Liver (tissue), 3 donors: ENCODE data around the gene RNF220.

Source experiments
- EGR1 ChIP-seq, 2 donors: IDR thresholded peaks; 2 replicates each; pipeline ENCODE4 v1.6.1; 2016 to 2018; ENCODE audit warnings: antibody characterized with exemption in 2 of 2, low read depth in 2 of 2
- GABPA ChIP-seq, 2 donors: IDR thresholded peaks in 1 of 2; conservative IDR thresholded peaks in 1 of 2; 2 replicates each; pipeline ENCODE4 v1.6.1; 2016; ENCODE audit warnings: antibody characterized with exemption in 2 of 2, mild to moderate bottlenecking in 1 of 2, moderate library complexity in 1 of 2
- HNF4A ChIP-seq, 2 donors: conservative IDR thresholded peaks; 2 replicates each; pipeline ENCODE4 v1.6.1; 2016; ENCODE audit warnings: antibody characterized with exemption in 2 of 2, mild to moderate bottlenecking in 2 of 2
- RAD21 ChIP-seq, 2 donors: IDR thresholded peaks; 2 replicates each; pipeline ENCODE4 v1.6.1; 2016; ENCODE audit warnings: antibody characterized with exemption in 2 of 2, mild to moderate bottlenecking in 2 of 2
- SP1 ChIP-seq: IDR thresholded peaks from 2 replicates; pipeline ENCODE4 v1.6.1; 2018; ENCODE audit warnings: antibody characterized with exemption, mild to moderate bottlenecking
- TAF1 ChIP-seq: conservative IDR thresholded peaks from 2 replicates; pipeline ENCODE4 v1.6.1; 2016; ENCODE audit warnings: antibody characterized with exemption, mild to moderate bottlenecking
- YY1 ChIP-seq: IDR thresholded peaks from 2 replicates; pipeline ENCODE4 v1.6.1; 2016; ENCODE audit warnings: antibody characterized with exemption, mild to moderate bottlenecking
- TF ChIP-seq, protein P1 (sequence below): IDR thresholded peaks from 2 replicates; pipeline ENCODE4 v1.6.1; 2016; ENCODE audit warnings: antibody characterized with exemption
- TF ChIP-seq, protein P2 (sequence below): fragments of 150-350 bp; IDR thresholded peaks from 2 replicates; pipeline ENCODE4 v1.5.1; 2017; ENCODE audit warnings: improper control_type of control experiment, low read depth, low read length; ENCODE audit not compliant: missing input control
- TF ChIP-seq, protein P3 (sequence below): IDR thresholded peaks from 2 replicates; pipeline ENCODE4 v1.6.1; 2016; ENCODE audit warnings: antibody characterized with exemption
- TF ChIP-seq, protein P4 (sequence below): IDR thresholded peaks from 2 replicates; pipeline ENCODE4 v1.6.1; 2016; ENCODE audit warnings: antibody characterized with exemption, mild to moderate bottlenecking
- TF ChIP-seq, protein P5 (sequence below): IDR thresholded peaks from 2 replicates; pipeline ENCODE4 v1.6.1; 2016; ENCODE audit warnings: antibody characterized with exemption
- donor health status: healthy.
- donor health status: healthy.

DNA sequence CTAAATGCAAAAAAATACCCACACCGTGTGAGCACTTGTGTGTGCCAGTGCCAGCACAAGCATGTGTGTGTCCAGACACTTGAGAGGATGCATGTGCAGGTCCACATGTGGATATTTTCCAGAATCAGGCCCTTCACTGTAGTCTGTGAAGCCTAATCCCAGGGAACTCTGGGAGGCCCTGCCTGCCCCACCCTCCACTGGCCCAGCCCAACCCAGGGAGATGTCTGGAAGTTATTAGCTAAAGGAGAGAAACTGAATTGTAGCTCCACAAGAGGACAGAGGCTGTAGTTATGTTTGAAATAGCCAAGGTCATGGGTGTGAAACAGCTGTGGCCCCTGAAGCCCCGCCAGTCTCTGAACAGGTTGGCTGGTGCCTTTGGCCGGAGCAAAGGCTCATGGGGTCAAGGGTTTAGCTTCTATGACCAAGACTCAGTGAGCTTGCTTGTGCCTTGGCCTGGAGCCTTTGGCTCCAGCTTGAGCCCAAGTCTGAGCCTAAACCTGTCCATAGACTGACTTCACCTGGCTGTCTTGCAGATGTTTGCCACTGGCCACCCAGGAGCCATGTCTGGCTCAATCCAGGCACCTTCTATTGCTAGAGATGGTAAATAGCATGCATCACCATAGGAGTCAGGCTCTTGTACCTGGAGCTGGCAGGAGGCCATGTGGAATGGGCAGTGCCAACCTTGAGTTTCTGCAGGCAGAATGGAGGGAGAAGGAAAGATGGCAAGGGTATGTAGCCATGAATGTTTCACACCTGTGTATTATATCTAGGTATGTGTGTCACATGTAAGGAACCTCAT lies 199.3 kb downstream of the RNF220 start:
- TF ChIP-seq TAF1 (no peak), HNF4A (conservative IDR thresholded peaks at IDR 0.05) (no peak), YY1 (no peak), GABPA (IDR thresholded peaks at IDR 0.05 in 1 of 2, conservative IDR thresholded peaks at IDR 0.05 in 1 of 2) (no peak), SP1 (no peak), EGR1 (IDR thresholded peaks at IDR 0.05; ENCODE audit: low read depth in 2 of 2) (no peak), RAD21 (IDR thresholded peaks at IDR 0.05) (no peak)
- TF ChIP-seq, protein P1, sequence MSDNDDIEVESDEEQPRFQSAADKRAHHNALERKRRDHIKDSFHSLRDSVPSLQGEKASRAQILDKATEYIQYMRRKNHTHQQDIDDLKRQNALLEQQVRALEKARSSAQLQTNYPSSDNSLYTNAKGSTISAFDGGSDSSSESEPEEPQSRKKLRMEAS = no peak
- TF ChIP-seq, protein P2, sequence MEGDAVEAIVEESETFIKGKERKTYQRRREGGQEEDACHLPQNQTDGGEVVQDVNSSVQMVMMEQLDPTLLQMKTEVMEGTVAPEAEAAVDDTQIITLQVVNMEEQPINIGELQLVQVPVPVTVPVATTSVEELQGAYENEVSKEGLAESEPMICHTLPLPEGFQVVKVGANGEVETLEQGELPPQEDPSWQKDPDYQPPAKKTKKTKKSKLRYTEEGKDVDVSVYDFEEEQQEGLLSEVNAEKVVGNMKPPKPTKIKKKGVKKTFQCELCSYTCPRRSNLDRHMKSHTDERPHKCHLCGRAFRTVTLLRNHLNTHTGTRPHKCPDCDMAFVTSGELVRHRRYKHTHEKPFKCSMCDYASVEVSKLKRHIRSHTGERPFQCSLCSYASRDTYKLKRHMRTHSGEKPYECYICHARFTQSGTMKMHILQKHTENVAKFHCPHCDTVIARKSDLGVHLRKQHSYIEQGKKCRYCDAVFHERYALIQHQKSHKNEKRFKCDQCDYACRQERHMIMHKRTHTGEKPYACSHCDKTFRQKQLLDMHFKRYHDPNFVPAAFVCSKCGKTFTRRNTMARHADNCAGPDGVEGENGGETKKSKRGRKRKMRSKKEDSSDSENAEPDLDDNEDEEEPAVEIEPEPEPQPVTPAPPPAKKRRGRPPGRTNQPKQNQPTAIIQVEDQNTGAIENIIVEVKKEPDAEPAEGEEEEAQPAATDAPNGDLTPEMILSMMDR = no peak
- TF ChIP-seq, protein P3, sequence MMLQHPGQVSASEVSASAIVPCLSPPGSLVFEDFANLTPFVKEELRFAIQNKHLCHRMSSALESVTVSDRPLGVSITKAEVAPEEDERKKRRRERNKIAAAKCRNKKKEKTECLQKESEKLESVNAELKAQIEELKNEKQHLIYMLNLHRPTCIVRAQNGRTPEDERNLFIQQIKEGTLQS = no peak
- TF ChIP-seq, protein P4, sequence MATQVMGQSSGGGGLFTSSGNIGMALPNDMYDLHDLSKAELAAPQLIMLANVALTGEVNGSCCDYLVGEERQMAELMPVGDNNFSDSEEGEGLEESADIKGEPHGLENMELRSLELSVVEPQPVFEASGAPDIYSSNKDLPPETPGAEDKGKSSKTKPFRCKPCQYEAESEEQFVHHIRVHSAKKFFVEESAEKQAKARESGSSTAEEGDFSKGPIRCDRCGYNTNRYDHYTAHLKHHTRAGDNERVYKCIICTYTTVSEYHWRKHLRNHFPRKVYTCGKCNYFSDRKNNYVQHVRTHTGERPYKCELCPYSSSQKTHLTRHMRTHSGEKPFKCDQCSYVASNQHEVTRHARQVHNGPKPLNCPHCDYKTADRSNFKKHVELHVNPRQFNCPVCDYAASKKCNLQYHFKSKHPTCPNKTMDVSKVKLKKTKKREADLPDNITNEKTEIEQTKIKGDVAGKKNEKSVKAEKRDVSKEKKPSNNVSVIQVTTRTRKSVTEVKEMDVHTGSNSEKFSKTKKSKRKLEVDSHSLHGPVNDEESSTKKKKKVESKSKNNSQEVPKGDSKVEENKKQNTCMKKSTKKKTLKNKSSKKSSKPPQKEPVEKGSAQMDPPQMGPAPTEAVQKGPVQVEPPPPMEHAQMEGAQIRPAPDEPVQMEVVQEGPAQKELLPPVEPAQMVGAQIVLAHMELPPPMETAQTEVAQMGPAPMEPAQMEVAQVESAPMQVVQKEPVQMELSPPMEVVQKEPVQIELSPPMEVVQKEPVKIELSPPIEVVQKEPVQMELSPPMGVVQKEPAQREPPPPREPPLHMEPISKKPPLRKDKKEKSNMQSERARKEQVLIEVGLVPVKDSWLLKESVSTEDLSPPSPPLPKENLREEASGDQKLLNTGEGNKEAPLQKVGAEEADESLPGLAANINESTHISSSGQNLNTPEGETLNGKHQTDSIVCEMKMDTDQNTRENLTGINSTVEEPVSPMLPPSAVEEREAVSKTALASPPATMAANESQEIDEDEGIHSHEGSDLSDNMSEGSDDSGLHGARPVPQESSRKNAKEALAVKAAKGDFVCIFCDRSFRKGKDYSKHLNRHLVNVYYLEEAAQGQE = no peak
- TF ChIP-seq, protein P5, sequence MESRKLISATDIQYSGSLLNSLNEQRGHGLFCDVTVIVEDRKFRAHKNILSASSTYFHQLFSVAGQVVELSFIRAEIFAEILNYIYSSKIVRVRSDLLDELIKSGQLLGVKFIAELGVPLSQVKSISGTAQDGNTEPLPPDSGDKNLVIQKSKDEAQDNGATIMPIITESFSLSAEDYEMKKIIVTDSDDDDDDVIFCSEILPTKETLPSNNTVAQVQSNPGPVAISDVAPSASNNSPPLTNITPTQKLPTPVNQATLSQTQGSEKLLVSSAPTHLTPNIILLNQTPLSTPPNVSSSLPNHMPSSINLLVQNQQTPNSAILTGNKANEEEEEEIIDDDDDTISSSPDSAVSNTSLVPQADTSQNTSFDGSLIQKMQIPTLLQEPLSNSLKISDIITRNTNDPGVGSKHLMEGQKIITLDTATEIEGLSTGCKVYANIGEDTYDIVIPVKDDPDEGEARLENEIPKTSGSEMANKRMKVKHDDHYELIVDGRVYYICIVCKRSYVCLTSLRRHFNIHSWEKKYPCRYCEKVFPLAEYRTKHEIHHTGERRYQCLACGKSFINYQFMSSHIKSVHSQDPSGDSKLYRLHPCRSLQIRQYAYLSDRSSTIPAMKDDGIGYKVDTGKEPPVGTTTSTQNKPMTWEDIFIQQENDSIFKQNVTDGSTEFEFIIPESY = no peak
